ENCODE data around the gene SOX13.

DNA sequence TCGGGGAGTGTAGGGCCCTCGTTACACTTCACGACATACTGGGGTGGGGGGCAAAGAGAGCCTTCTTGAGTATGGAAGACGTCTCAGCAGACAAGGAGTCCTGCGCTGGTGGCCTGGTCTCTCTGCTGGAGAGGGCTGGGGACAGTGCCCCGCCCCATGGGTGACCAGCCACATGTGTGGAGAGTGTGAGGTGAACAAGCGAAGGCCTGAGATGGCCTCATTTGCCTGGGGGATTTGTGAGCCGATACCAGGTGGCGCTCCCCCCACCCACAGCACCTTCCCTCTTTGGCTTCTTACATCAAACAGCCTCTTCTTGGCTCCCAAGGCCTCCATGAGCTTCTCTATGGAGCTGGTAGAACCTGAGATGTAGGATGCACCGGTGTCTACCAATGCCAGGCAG is 83.0 kb downstream of the SOX13 start:
- TF ChIP-seq CEBPB (IDR thresholded peaks at IDR 0.05) (no peak), FOXM1 (IDR thresholded peaks at IDR 0.05; ENCODE audit: borderline replicate concordance, low read depth) (no peak), MAX (IDR thresholded peaks at IDR 0.05) (no peak), RAD21 (IDR thresholded peaks at IDR 0.05; ENCODE audit: low read depth) (no peak)
